Testis (tissue), 3 donors: ENCODE measurements around the gene PIGU. TPM values are rescaled to one million over a fixed set of nuclear protein-coding genes. Genes with fewer than 3 reads are reported as not detected.

Experiments used
- DNase-seq: peaks from one replicate; pipeline ENCODE4 v3.0.0-alpha.2; 2019
- H3K27ac ChIP-seq, 2 donors: fragments of 200-600 bp; sonication (generic); one replicate each; pipeline ENCODE4 v1.5.1; 2019
- H3K27me3 ChIP-seq: fragments of 200-600 bp; sonication (generic); one replicate; pipeline ENCODE4 v1.5.1; 2019
- H3K36me3 ChIP-seq: fragments of 200-600 bp; sonication (generic); one replicate; pipeline ENCODE4 v1.5.1; 2017; ENCODE audit warnings: low read depth; ENCODE audit errors: missing control alignments
- H3K4me1 ChIP-seq: fragments of 200-600 bp; sonication (generic); one replicate; pipeline ENCODE4 v1.5.1; 2019
- H3K4me3 ChIP-seq, 2 donors: fragments of 200-600 bp; sonication (generic); one replicate each; pipeline ENCODE4 v1.5.1; 2017 to 2019
- H3K9me3 ChIP-seq: fragments of 200-600 bp; sonication (generic); one replicate; pipeline ENCODE4 v1.5.1; 2017
- CTCF ChIP-seq, 3 experiments: fragments of 450-650 bp in 2 of 3; fragments of 200-600 bp in 1 of 3; sonication (generic) in 1 of 3; IDR thresholded peaks; one replicate each; pipeline ENCODE4 v1.5.1; 2016 to 2019; ENCODE audit warnings: antibody characterized with exemption in 3 of 3, mild to moderate bottlenecking in 2 of 3, moderate library complexity in 1 of 3
- POLR2A ChIP-seq: fragments of 450-650 bp; IDR thresholded peaks from one replicate; pipeline ENCODE4 v1.6.1; 2017; ENCODE audit warnings: antibody characterized with exemption, mild to moderate bottlenecking, moderate library complexity
- WGBS, 2 donors: methylation state at CpG; one replicate each; pipeline ENCODE4 v1.1.5; 2018; 5-methylcytosine and 5-hydroxymethylcytosine counted together
- intact Hi-C: fragments of 100-400 bp; cut with DNase I; formaldehyde crosslinking; loops from one replicate; pipeline ENCODE4 v1.15.1; 2023; ENCODE audit warnings: low total_unique reads
- polyA plus RNA-seq: library from polyadenylated mRNA; stranded (reverse); fragments of 350-450 nt; fragmentation: Illumina TruSeq; extraction: RNeasy Lipid Tissue Mini Kit (QIAGEN cat#74804); gene quantifications from one replicate; pipeline ENCODE4 v1.2.3, GENCODE V29; 2014; ENCODE audit warnings: low read depth, low replicate concordance; ENCODE audit not compliant: insufficient read depth
- total RNA-seq, 2 donors: library from RNA; depleted of rRNA; stranded (reverse); fragments of >200 nt; gene quantifications; one replicate each; pipeline ENCODE4 v1.2.3, GENCODE V29; 2016

Gene PIGU
- total and polyA plus RNA-seq, 3 donors from 2014 or later: 35.0 to 48.9 (median 35.7) TPM

- H3K4me3 ChIP-seq: no peak overlapping the region
- intact Hi-C loops: no loop called here
- H3K27ac ChIP-seq: no peak overlapping the region
- H3K9me3 ChIP-seq: no peaks in the 10 kb centered on the region
- no peak for TF ChIP-seq POLR2A
- no peak for TF ChIP-seq CTCF (IDR thresholded peaks at IDR 0.05)
- H3K27me3 ChIP-seq: no peaks in the 10 kb centered on the region
- H3K4me1 ChIP-seq: peaks cover 4% of the 10 kb centered on the region
- no peak for DNase-seq
- 92 to 94% methylated on average over 11 of the region's 11 CpGs for WGBS, 2 donors
- H3K36me3 ChIP-seq: no peaks in the 10 kb centered on the region
These were observed 130.1 kb downstream of the PIGU start for GRCh38 chr20:34546751-34547181.

- DNase-seq: no peak
- WGBS, 2 donors: 29 to 36% methylated on average over 19 of the region's 19 CpGs
- TF ChIP-seq POLR2A (no peak), CTCF (IDR thresholded peaks at IDR 0.05) (no peak)
- Histone ChIP-seq H3K27ac (no peak overlapping the region), H3K27me3 (no peaks in the 10 kb centered on the region), H3K9me3 (no peaks in the 10 kb centered on the region), H3K4me3 (no peak overlapping the region), H3K4me1 (peaks cover 4% of the 10 kb centered on the region), H3K36me3 (no peaks in the 10 kb centered on the region)
- intact Hi-C loops: no loop called here
These were observed 132.6 kb downstream of the PIGU start for GRCh38 chr20:34544109-34544796.

GRCh38 chr20:34543463-34544056 lies 133.3 kb downstream of the PIGU start:
- Histone ChIP-seq H3K9me3 (no peaks in the 10 kb centered on the region), H3K27me3 (no peaks in the 10 kb centered on the region), H3K27ac (no peak overlapping the region), H3K4me1 (peaks cover 4% of the 10 kb centered on the region), H3K4me3 (no peak overlapping the region), H3K36me3 (no peaks in the 10 kb centered on the region)
- TF ChIP-seq CTCF (IDR thresholded peaks at IDR 0.05) (no peak), POLR2A (no peak)
- intact Hi-C loops: no loop called here
- 76 to 77% methylated on average over 12 of the region's 12 CpGs for WGBS, 2 donors
- no peak for DNase-seq

DNA sequence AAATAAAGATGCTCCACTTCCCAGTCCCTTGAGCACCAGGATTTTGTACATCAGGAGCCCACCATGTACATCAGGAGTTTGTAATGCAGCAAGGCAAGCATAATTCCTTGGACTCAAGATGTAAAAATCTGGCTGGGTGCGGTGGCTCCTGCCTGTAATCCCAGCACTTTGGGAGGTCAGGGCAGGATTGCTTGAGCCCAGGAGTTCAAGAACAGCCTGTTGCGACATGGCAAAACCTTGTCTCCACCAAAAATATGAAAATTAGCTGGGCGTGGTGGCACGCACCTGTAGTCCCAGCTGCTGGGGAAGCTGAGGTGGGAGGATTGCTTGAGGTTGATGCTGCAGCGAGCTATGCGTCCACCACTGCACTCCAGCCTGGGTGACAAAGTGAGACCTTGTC lies 134.5 kb downstream of the PIGU start:
- DNase-seq: no peak
- intact Hi-C loops: no loop called here
- Histone ChIP-seq H3K27ac (no peak overlapping the region), H3K4me1 (peaks cover 4% of the 10 kb centered on the region), H3K36me3 (no peaks in the 10 kb centered on the region), H3K4me3 (no peak overlapping the region), H3K9me3 (no peaks in the 10 kb centered on the region), H3K27me3 (no peaks in the 10 kb centered on the region)
- 91 to 95% methylated on average over 6 of the region's 6 CpGs for WGBS, 2 donors
- no peak for TF ChIP-seq CTCF (IDR thresholded peaks at IDR 0.05)

- TF ChIP-seq CTCF (IDR thresholded peaks at IDR 0.05) (no peak), POLR2A (no peak)
- no peaks in the 10 kb centered on the region for H3K27me3 ChIP-seq
- H3K9me3 ChIP-seq: no peaks in the 10 kb centered on the region
- no peak overlapping the region for H3K4me3 ChIP-seq
- 77 to 78% methylated on average over 16 of the region's 16 CpGs for WGBS, 2 donors
- H3K36me3 ChIP-seq: no peaks in the 10 kb centered on the region
- intact Hi-C loops: no loop called here
- no peak for DNase-seq
- peaks cover 4% of the 10 kb centered on the region for H3K4me1 ChIP-seq
- no peak overlapping the region for H3K27ac ChIP-seq
These were observed 135.0 kb downstream of the PIGU start for GRCh38 chr20:34541917-34542316.
